ENCODE measurements around the gene AUH. TPM values are rescaled to one million over a fixed set of nuclear protein-coding genes. Genes with fewer than 3 reads are reported as not detected.
A peak's percentile ranks its signal among the peaks of the same experiment; 100 is the strongest.

Gene AUH
- total RNA-seq, 1 donor from 2014 or later, result 30.3 TPM

GRCh38 chr9:91289244-91289643, 72.5 kb downstream of the AUH start:
- DNase-seq, result no peak

GRCh38 chr9:91285729-91286353, 75.9 kb downstream of the AUH start:
- no peak for DNase-seq

GRCh38 chr9:91282292-91282691, 79.4 kb downstream of the AUH start:
- DNase-seq, result no peak

GRCh38 chr9:91279296-91280204, 82.2 kb downstream of the AUH start:
- no peak for DNase-seq

GRCh38 chr9:91276513-91276912, 85.2 kb downstream of the AUH start:
- no peak for DNase-seq

GRCh38 chr9:91275655-91276054, 86.1 kb downstream of the AUH start:
- DNase-seq, result no peak

- no peak for DNase-seq
Measured at GRCh38 chr9:91274949-91275492, 86.7 kb downstream of the AUH start.

- no peak for DNase-seq
Measured at GRCh38 chr9:91273853-91274552, 87.7 kb downstream of the AUH start.

- no peak for DNase-seq
Measured at GRCh38 chr9:91271156-91271555, 90.6 kb downstream of the AUH start.

GRCh38 chr9:91269907-91270491, 91.7 kb downstream of the AUH start:
- no peak for DNase-seq

GRCh38 chr9:91266448-91266847, 95.3 kb downstream of the AUH start:
- no peak for DNase-seq

GRCh38 chr9:91265514-91265913, 96.2 kb downstream of the AUH start:
- no peak for DNase-seq

GRCh38 chr9:91261417-91261816, 100.3 kb downstream of the AUH start:
- no peak for DNase-seq

GRCh38 chr9:91259162-91259561, 102.6 kb downstream of the AUH start:
- DNase-seq, result no peak

- DNase-seq, result no peak
Measured at GRCh38 chr9:91258451-91258850, 103.3 kb downstream of the AUH start.

GRCh38 chr9:91256235-91256634, 105.5 kb downstream of the AUH start:
- no peak for DNase-seq

GRCh38 chr9:91255327-91255726, 106.4 kb downstream of the AUH start:
- DNase-seq, result no peak

GRCh38 chr9:91253488-91253887, 108.2 kb downstream of the AUH start:
- no peak for DNase-seq

GRCh38 chr9:91248707-91249106, 113.0 kb downstream of the AUH start:
- DNase-seq, result no peak

- no peak for DNase-seq
Measured at GRCh38 chr9:91247278-91247677, 114.4 kb downstream of the AUH start.

- peak; percentile 38 for DNase-seq
Measured at GRCh38 chr9:91246846-91247245, 114.9 kb downstream of the AUH start.

Data from occipital lobe (tissue), 2 donors.